K562 (cell line): ENCODE data around the gene ROM1. TPM values are rescaled to one million over a fixed set of nuclear protein-coding genes. Genes with fewer than 3 reads are reported as not detected.
A peak's percentile ranks its signal among the peaks of the same experiment; 100 is the strongest.

ENCODE experiments used
- BRF2 ChIP-seq: IDR thresholded peaks from 3 replicates; pipeline ENCODE4 v1.6.1; 2011; ENCODE audit warnings: borderline replicate concordance, mild to moderate bottlenecking; ENCODE audit not compliant: insufficient read length, insufficient read depth
- C11orf30 ChIP-seq: fragments of 450-650 bp; IDR thresholded peaks from 2 replicates; pipeline ENCODE4 v1.6.1; 2016; ENCODE audit warnings: low read depth, mild to moderate bottlenecking
- NFIC ChIP-seq: fragments of 450-650 bp; IDR thresholded peaks from 2 replicates; pipeline ENCODE4 v1.6.1; 2017; ENCODE audit warnings: mild to moderate bottlenecking, inconsistent platforms
- RNF219 ChIP-seq: fragments of 250-450 bp; sonication (Bioruptor Pico); IDR thresholded peaks from 2 replicates; pipeline ENCODE4 v1.5.0; 2022; ENCODE audit warnings: mild to moderate bottlenecking
- STAT6 ChIP-seq: sonication (generic); formaldehyde crosslinking; IDR thresholded peaks from 2 replicates; pipeline ENCODE4 v1.8.1; 2023; ENCODE audit warnings: mild to moderate bottlenecking, missing genetic modification reagents
- TEAD1 ChIP-seq, 2 experiments: fragments of 450-650 bp in 1 of 2; sonication (generic) in 1 of 2; formaldehyde crosslinking; IDR thresholded peaks; 2 replicates each; pipeline versions ENCODE4 v1.4.0 to v1.8.0; 2020 to 2022; ENCODE audit warnings: mild to moderate bottlenecking in 2 of 2, missing genetic modification reagents in 1 of 2
- THRA ChIP-seq: fragments of 450-650 bp; IDR thresholded peaks from 2 replicates; pipeline ENCODE4 v1.6.1; 2017; ENCODE audit warnings: mild to moderate bottlenecking, moderate library complexity
- ZBED1 ChIP-seq: IDR thresholded peaks from 2 replicates; pipeline ENCODE4 v1.6.1; 2014
- ZBTB26 ChIP-seq: fragments of 450-650 bp; formaldehyde crosslinking; IDR thresholded peaks from 2 replicates; pipeline ENCODE4 v1.4.0; 2022; ENCODE audit warnings: missing genetic modification characterization
- ZBTB33 ChIP-seq: sonication (generic); formaldehyde crosslinking; IDR thresholded peaks from 2 replicates; pipeline ENCODE4 v1.8.1; 2023; ENCODE audit warnings: mild to moderate bottlenecking, missing genetic modification reagents
- ZC3H8 ChIP-seq: fragments of 450-650 bp; IDR thresholded peaks from 2 replicates; pipeline ENCODE4 v1.6.1; 2017
- polyA plus RNA-seq, 8 experiments: library from polyadenylated mRNA; depleted of rRNA in 4 of 8; stranded (reverse) in 5 of 8; unstranded in 3 of 8; fragments of >200 nt; fragmentation: Nextera tagmentation in 2 of 8; fragmentation: Illumina TruSeq in 1 of 8; extraction: Ambion mirVana in 2 of 8; extraction: Trizol in 1 of 8; gene quantifications; 2 replicates each; pipeline versions ENCODE4 v1.2.1 to v1.2.3, GENCODE V29; 2011 to 2014; ENCODE audit warnings: inconsistent platforms in 1 of 8, missing spikeins in 1 of 8
- total RNA-seq, 7 experiments: library from RNA; depleted of rRNA in 6 of 7; stranded (reverse); fragments of >200 nt in 6 of 7; fragmentation: Illumina TruSeq in 2 of 7; extraction: Trizol in 2 of 7; gene quantifications; 2 replicates each; pipeline versions ENCODE4 v1.2.1 to v1.2.3, GENCODE V29; 2011 to 2021; ENCODE audit warnings: low replicate concordance in 1 of 7

The ROM1 gene
- total and polyA plus RNA-seq, 9 of the 15 experiments (the other 6 are each of a cell fraction or from before 2014, with no cell fraction given) = 0.75 to 4.0 (median 2.6) TPM

- TF ChIP-seq STAT6 (CRISPR knock-in tag) = no peak
- no peak; the same call in 1 of the 2 replicates for TF ChIP-seq ZBED1
- TF ChIP-seq NFIC = peak; percentile 49
- no peak for TF ChIP-seq BRF2
- TF ChIP-seq TEAD1 (CRISPR knock-in tag; IDR thresholded peaks at IDR 0.05) = peak in 1 of 2 experiments; percentile 53; a peak in 1 of 4 replicates
- TF ChIP-seq ZC3H8 = no peak
- no peak for TF ChIP-seq C11orf30
- no peak for TF ChIP-seq THRA
- peak; percentile 98 for TF ChIP-seq ZBTB33
- no peak for TF ChIP-seq RNF219 (CRISPR knock-in tag)
- TF ChIP-seq ZBTB26 (CRISPR knock-in tag) = no peak
These were observed 10.7 kb upstream of the ROM1 start (continued) for GRCh38 chr11:62602141-62603071.
